ENCODE data around the gene AP2B1. TPM values are rescaled to one million over a fixed set of nuclear protein-coding genes. Genes with fewer than 3 reads are reported as not detected.

AP2B1 gene
- total and polyA plus RNA-seq, 11 donors, result 25.0 to 166 (median 122) TPM

DNA sequence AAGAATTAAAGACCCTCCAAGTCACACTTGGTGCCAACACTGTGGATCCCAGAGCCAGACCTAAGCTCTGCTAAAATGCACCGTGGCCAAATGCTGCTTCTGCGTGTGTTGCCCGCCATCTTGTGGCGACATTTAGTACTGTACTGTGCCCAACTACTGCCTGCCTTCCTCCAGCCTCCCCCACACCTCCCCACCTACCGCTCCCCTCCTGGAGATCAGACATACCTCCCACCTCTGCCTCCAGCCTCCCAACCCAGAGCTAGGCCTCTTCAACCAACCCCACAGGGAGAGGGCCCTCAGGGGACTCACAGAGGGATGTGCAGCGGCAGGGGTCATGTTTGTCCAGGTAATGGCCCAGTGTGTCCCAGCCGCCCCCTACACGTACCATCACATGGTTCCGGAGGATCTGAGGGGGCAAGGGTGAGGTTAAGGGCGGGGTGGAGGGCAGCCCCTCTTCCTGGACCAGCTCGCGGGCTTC is 160.5 kb downstream of the AP2B1 start:
- H3K27me3 ChIP-seq, result peaks cover 0 to 46% (median 20%) of the 10 kb centered on the region in 9 donors
- TF ChIP-seq CTCF (IDR thresholded peaks at IDR 0.05) (peak; percentile 75 to 91 (median 87)), POLR2A (IDR thresholded peaks at IDR 0.05) (no peak)
- DNase-seq, result peak in 4 of 5 donors; percentile 64 to 71 (median 68)
- intact Hi-C loops (cut with DNase I), result loop anchor here (1.0 to 10.0 kb wide), 14 partner anchors 83 to 583 kb away; no protein-coding TSS in a partner anchor
- no peaks in the 10 kb centered on the region for H3K9me3 ChIP-seq
- peaks cover 0 to 9% (median 4%) of the 10 kb centered on the region in 12 donors for H3K4me1 ChIP-seq
- no peak overlapping the region for H3K27ac ChIP-seq
- WGBS, 4 donors, result 25 to 35% (median 29%) methylated on average over 7 to 12 of the region's 12 CpGs
- H3K4me3 ChIP-seq, result no peak overlapping the region
- H3K36me3 ChIP-seq, result no peaks in the 10 kb centered on the region
- ATAC-seq, result peak; percentile 67 to 89 (median 80)

DNA sequence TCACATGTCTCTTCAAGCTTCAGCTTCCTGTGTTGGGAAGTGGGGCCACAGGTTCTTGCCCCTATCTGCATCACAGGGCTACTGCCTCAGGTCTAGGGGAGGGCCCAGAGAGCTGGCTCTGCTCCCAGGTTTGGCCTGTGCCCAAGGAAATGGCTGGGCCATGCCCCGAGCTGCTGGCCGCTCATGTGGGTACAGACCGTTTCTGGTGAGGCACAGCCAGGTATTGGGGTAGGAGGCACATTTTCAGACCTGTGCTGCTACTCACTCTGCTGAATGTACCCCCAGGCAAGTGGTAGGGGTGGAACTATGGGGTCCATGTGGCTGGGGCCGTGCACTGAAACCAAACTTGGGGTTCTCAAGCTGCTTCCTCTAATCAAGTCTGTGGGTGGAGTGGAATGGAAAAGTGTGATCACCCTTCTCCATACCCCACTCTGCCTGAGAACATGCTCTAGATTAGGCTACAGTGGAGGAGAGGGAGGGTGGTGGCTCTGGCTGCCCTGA is 161.3 kb downstream of the AP2B1 start:
- TF ChIP-seq CTCF (IDR thresholded peaks at IDR 0.05), result no peak
- TF ChIP-seq POLR2A (IDR thresholded peaks at IDR 0.05), result no peak
- intact Hi-C loops (cut with DNase I), result loop anchor here in 8 of 10 donors (2.0 to 10.0 kb wide), 10 partner anchors 84 to 584 kb away; no protein-coding TSS in a partner anchor
- Histone ChIP-seq H3K4me3 (no peak overlapping the region), H3K27ac (no peak overlapping the region), H3K9me3 (no peaks in the 10 kb centered on the region), H3K27me3 (peaks cover 0 to 38% (median 20%) of the 10 kb centered on the region in 9 donors), H3K4me1 (peaks cover 0 to 16% (median 5%) of the 10 kb centered on the region in 12 donors), H3K36me3 (no peaks in the 10 kb centered on the region)
- WGBS, 4 donors, result 18 to 36% (median 34%) methylated on average over 4 of the region's 4 CpGs
- peak in 1 of 5 donors; percentile 34 for DNase-seq
- ATAC-seq, result peak; percentile 5 to 55 (median 44)

GRCh38 chr17:35748979-35749378 is 161.9 kb downstream of the AP2B1 start:
- Histone ChIP-seq H3K4me3 (no peak overlapping the region), H3K4me1 (peaks cover 0 to 16% (median 5%) of the 10 kb centered on the region in 12 donors), H3K36me3 (no peaks in the 10 kb centered on the region), H3K9me3 (no peaks in the 10 kb centered on the region), H3K27ac (no peak overlapping the region), H3K27me3 (peaks cover 0 to 37% (median 20%) of the 10 kb centered on the region in 9 donors)
- 81 to 94% (median 89%) methylated on average over 3 to 6 of the region's 6 CpGs for WGBS, 4 donors
- TF ChIP-seq CTCF (IDR thresholded peaks at IDR 0.05) (no peak), POLR2A (IDR thresholded peaks at IDR 0.05) (no peak)
- DNase-seq (no peak), ATAC-seq (no peak)
- intact Hi-C loops (cut with DNase I), result loop anchor here in 8 of 10 donors (2.0 to 10.0 kb wide), 10 partner anchors 84 to 584 kb away; no protein-coding TSS in a partner anchor

DNA sequence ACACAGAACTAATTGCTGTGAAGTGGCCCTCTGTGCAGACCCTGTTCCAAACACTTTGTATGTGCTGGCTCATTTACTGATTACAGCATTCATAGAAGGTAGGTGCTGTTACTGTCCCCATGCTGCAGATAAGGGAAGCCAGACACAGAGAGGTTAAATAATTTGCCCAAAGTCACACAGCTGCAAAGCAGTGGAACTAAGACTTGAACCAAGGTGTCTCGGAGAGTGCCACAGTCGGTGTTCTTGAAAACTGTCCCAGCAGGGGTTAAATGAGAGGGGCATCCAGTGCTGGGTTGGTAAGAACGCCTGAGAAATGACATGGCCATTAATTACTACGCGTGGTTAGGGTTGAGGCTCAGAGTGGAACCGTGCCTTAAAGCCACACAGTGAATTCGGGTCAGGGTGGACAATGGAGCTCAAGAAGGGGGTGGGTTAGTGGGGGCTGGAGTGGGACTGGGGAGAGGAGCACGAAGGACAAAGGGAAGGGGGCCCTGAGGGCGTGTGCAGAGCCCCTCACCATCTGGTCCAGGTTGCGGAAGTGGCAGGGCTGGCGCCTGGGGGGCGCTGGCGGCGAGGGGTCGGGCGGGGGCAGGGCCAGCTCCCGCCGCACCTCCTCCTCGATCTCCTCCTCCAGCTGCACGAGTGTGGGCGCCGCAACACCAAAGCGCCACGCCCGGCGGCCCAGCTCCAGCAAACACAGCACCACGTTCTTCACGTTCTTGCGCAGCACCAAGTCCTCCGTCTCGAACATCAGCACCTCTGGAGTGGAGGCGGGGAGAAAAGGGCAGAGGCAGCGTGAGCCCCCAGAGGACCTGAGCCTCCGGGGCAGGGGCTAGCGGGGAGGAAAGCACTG is 162.7 kb downstream of the AP2B1 start:
- H3K36me3 ChIP-seq, result no peaks in the 10 kb centered on the region
- H3K9me3 ChIP-seq, result no peaks in the 10 kb centered on the region
- H3K27ac ChIP-seq, result no peak overlapping the region
- no peak for DNase-seq
- ATAC-seq, result no peak
- peaks cover 0 to 37% (median 20%) of the 10 kb centered on the region in 9 donors for H3K27me3 ChIP-seq
- intact Hi-C loops (cut with DNase I), result loop anchor here in 8 of 10 donors (2.0 to 10.0 kb wide), 10 partner anchors 85 to 585 kb away; no protein-coding TSS in a partner anchor
- WGBS, 4 donors, result 7 to 15% (median 9%) methylated on average over 23 to 35 of the region's 35 CpGs
- peak overlapping the region in 1 of 12 donors; percentile 16 for H3K4me3 ChIP-seq
- H3K4me1 ChIP-seq, result peaks cover 0 to 16% (median 5%) of the 10 kb centered on the region in 12 donors
- TF ChIP-seq CTCF (IDR thresholded peaks at IDR 0.05), result no peak
- TF ChIP-seq POLR2A (IDR thresholded peaks at IDR 0.05), result no peak

Data from heart left ventricle (tissue), 16 donors.